Caco-2 (cell line): Measurements from ENCODE around the gene NPLOC4. TPM values are rescaled to one million over a fixed set of nuclear protein-coding genes. Genes with fewer than 3 reads are reported as not detected.

Source experiments
- BruUV-seq: library from RNA; stranded (reverse); fragments of 400-500 nt; replicated peaks from 2 replicates; lab custom pipeline; 2021; lab: Mats Ljungman, UMichigan
- CTCF ChIA-PET: fragments of 300-600 bp; sonication (Branson Sonifier 250); formaldehyde crosslinking; loops from one replicate; lab custom pipeline; 2022; ENCODE audit warnings: antibody characterized with exemption; lab: Charles Lee
- POLR2A ChIA-PET: fragments of 300-600 bp; sonication (Branson Sonifier 250); formaldehyde crosslinking; loops from one replicate; lab custom pipeline; 2022; ENCODE audit warnings: antibody characterized with exemption; lab: Charles Lee
- DNase-seq, 2 experiments: peaks; one replicate each; pipeline versions ENCODE4 v3.0.0 to v3.0.0-alpha.2; 2020 to 2022
- H3K27me3 ChIP-seq: replicated peaks from 2 replicates; pipeline ENCODE4 v1.6.0; 2011; ENCODE audit warnings: low read length; ENCODE audit not compliant: control insufficient read depth, insufficient read depth
- H3K36me3 ChIP-seq: 2 replicates; pipeline ENCODE4 v1.5.1; 2011; ENCODE audit warnings: low read length; ENCODE audit not compliant: control insufficient read depth, insufficient read depth
- H3K4me1 ChIP-seq: fragments of 250-450 bp; sonication (Bioruptor Pico); 2 replicates; pipeline ENCODE4 v1.5.1; 2020; ENCODE audit warnings: mild to moderate bottlenecking
- H3K4me3 ChIP-seq: 2 replicates; pipeline ENCODE4 v1.5.1; 2011; ENCODE audit warnings: low read depth, mild to moderate bottlenecking, control low read depth, low read length
- H3K9me3 ChIP-seq: fragments of 250-450 bp; sonication (Bioruptor Pico); 2 replicates; pipeline ENCODE4 v1.5.1; 2020; ENCODE audit warnings: mild to moderate bottlenecking, moderate library complexity
- H3K27ac Mint-ChIP-seq: one replicate; pipeline ENCODE4 v1.8.0; 2022; ENCODE audit warnings: mixed read lengths; ENCODE audit not compliant: unreplicated experiment
- H3K27me3 Mint-ChIP-seq: one replicate; pipeline ENCODE4 v1.8.0; 2022; ENCODE audit warnings: mixed read lengths; ENCODE audit not compliant: insufficient read depth, unreplicated experiment
- H3K36me3 Mint-ChIP-seq: one replicate; pipeline ENCODE4 v1.8.0; 2022; ENCODE audit warnings: mild to moderate bottlenecking, mixed read lengths; ENCODE audit not compliant: insufficient read depth, unreplicated experiment
- H3K4me1 Mint-ChIP-seq: one replicate; pipeline ENCODE4 v1.8.0; 2022; ENCODE audit warnings: low read depth, mixed read lengths; ENCODE audit not compliant: unreplicated experiment
- H3K4me3 Mint-ChIP-seq: one replicate; pipeline ENCODE4 v1.8.0; 2022; ENCODE audit warnings: mild to moderate bottlenecking, moderate library complexity, mixed read lengths; ENCODE audit not compliant: unreplicated experiment
- H3K9me3 Mint-ChIP-seq: one replicate; pipeline ENCODE4 v1.8.0; 2022; ENCODE audit warnings: mixed read lengths; ENCODE audit not compliant: unreplicated experiment
- intact Hi-C: fragments of 100-400 bp; cut with micrococcal nuclease; formaldehyde crosslinking; loops from one replicate; pipeline ENCODE4 v1.10.0; 2022; ENCODE audit not compliant: unreplicated experiment
- total RNA-seq: library from RNA; stranded (reverse); gene quantifications from 2 replicates; pipeline ENCODE4 v1.2.3, GENCODE V29; 2022
- TF ChIP-seq, protein P1 (sequence below), 2 experiments: fragments of 200-600 bp in 1 of 2; IDR thresholded peaks; 1 replicate in 1 of 2; 2 replicates in 1 of 2; pipeline versions ENCODE4 v1.5.1 to v1.8.0; 2011 to 2022; ENCODE audit warnings: antibody characterized with exemption in 1 of 2, control low read depth in 1 of 2, inconsistent platforms in 1 of 2, low read depth in 1 of 2, low read length in 1 of 2, mild to moderate bottlenecking in 1 of 2, moderate library complexity in 1 of 2; ENCODE audit not compliant: insufficient read depth in 1 of 2, severe bottlenecking in 1 of 2, unreplicated experiment in 1 of 2

NPLOC4 gene
- total RNA-seq, 1 experiment from 2014 or later, result 139 TPM

DNA sequence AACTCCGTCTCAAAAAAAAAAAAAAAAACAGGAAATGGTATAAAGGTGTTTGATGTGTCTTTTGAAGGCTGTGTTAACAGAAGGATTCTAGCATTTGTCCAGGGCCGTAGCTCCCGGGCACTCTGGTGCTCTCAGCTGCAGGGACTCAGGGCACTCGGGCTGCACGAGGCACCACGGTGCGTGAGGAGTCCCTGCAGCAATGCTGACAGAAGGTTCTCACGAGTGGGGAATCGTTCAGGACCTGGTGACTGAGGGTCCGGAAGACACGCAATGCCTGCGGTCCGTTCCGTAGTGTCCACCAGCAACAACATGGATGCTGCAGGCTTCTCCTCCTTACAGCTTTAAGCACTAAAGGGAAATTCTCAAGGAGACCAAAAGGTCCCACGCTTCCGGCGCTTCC, 72.1 kb downstream of the NPLOC4 start:
- no TSS peak for BruUV-seq
- no peaks in the 10 kb centered on the region for H3K4me1 Mint-ChIP-seq
- H3K27me3 Mint-ChIP-seq, result no peaks in the 10 kb centered on the region
- DNase-seq, result no peak
- Histone ChIP-seq H3K4me1 (no peaks in the 10 kb centered on the region), H3K36me3 (peaks cover 3% of the 10 kb centered on the region), H3K4me3 (no peak overlapping the region), H3K27me3 (no peaks in the 10 kb centered on the region), H3K9me3 (no peaks in the 10 kb centered on the region)
- no peaks in the 10 kb centered on the region for H3K9me3 Mint-ChIP-seq
- POLR2A ChIA-PET, result no interaction called here
- H3K4me3 Mint-ChIP-seq, result no peak overlapping the region
- CTCF ChIA-PET, result interaction anchor here (0.8 kb wide), 1 partner anchor 310 kb away, joined by 3 read pairs; no protein-coding TSS in a partner anchor
- intact Hi-C loops, result no loop called here
- TF ChIP-seq, protein P1, sequence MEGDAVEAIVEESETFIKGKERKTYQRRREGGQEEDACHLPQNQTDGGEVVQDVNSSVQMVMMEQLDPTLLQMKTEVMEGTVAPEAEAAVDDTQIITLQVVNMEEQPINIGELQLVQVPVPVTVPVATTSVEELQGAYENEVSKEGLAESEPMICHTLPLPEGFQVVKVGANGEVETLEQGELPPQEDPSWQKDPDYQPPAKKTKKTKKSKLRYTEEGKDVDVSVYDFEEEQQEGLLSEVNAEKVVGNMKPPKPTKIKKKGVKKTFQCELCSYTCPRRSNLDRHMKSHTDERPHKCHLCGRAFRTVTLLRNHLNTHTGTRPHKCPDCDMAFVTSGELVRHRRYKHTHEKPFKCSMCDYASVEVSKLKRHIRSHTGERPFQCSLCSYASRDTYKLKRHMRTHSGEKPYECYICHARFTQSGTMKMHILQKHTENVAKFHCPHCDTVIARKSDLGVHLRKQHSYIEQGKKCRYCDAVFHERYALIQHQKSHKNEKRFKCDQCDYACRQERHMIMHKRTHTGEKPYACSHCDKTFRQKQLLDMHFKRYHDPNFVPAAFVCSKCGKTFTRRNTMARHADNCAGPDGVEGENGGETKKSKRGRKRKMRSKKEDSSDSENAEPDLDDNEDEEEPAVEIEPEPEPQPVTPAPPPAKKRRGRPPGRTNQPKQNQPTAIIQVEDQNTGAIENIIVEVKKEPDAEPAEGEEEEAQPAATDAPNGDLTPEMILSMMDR (IDR thresholded peaks at IDR 0.05; ENCODE audit: insufficient read depth in 1 of 2, low read depth in 1 of 2, low read length in 1 of 2, severe bottlenecking in 1 of 2, unreplicated experiment in 1 of 2), result no peak
- no peak overlapping the region for H3K27ac Mint-ChIP-seq
- peaks cover 94% of the 10 kb centered on the region for H3K36me3 Mint-ChIP-seq

DNA sequence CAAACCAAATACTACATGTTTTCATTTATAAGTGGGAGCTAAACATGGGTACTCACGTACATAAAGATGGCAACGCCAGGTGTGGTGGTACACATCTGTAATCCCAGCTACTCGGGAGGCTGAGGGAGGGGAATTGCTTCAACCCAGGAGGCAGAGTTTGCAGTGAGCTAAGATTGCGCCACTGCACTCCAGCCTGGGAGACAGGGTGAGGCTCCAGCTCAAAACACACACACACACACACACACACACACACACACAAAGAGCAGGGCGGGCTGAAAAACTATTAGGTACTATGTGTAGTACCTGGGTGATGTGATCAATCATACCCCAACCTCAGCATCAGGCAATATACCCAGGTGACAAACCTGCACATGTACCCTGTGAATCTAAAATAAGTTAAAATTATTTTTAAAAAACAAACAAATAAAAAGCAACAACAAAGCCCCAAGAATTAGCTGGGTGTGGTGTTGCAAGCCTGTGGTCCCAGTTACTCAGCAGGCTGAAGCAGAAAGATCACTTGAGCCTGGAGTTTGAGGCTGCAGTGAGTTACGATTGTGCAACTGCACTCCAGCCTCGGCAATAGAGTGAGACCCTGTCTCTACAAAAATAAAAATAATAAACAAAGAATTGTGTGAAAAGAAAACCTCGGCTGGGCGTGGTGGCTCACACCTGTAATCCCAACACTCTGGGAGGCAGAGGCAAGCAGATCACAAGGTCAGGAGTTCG, 72.9 kb downstream of the NPLOC4 start:
- no peaks in the 10 kb centered on the region for H3K9me3 Mint-ChIP-seq
- Histone ChIP-seq H3K4me3 (no peak overlapping the region), H3K27me3 (no peaks in the 10 kb centered on the region), H3K36me3 (peaks cover 3% of the 10 kb centered on the region), H3K4me1 (no peaks in the 10 kb centered on the region), H3K9me3 (no peaks in the 10 kb centered on the region)
- H3K4me3 Mint-ChIP-seq, result no peak overlapping the region
- no peaks in the 10 kb centered on the region for H3K4me1 Mint-ChIP-seq
- H3K36me3 Mint-ChIP-seq, result peaks cover 90% of the 10 kb centered on the region
- ChIA-PET POLR2A (no interaction called here), CTCF (interaction anchor here (0.6 to 0.8 kb wide), 2 partner anchors 87 to 309 kb away, joined by 3 to 4 read pairs; no protein-coding TSS in a partner anchor)
- DNase-seq, result no peak
- BruUV-seq, result no TSS peak
- TF ChIP-seq, protein P1 (IDR thresholded peaks at IDR 0.05; ENCODE audit: insufficient read depth in 1 of 2, low read depth in 1 of 2, low read length in 1 of 2, severe bottlenecking in 1 of 2, unreplicated experiment in 1 of 2), result no peak
- H3K27me3 Mint-ChIP-seq, result no peaks in the 10 kb centered on the region
- intact Hi-C loops, result no loop called here
- no peak overlapping the region for H3K27ac Mint-ChIP-seq

DNA sequence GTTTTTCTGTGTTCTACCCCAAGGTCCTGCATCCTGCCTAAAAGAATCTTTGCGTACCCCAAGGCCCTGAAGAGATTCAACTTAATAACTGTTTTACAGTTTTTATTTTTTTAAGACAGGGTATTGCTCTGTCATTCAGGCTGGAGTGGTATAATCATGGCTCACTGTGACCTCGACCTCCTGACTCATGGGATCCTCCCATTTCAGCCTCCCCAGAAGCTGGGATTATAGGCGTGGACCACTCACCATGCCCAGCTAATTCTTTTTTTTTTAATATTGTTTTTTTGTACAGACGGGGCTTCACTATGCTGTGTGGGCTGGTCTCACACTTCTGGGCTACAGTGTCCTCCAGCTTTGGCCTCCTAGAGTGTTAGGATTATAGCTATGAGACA, 75.4 kb downstream of the NPLOC4 start:
- intact Hi-C loops, result no loop called here
- peaks cover 8% of the 10 kb centered on the region for H3K4me1 ChIP-seq
- H3K36me3 ChIP-seq, result peaks cover 3% of the 10 kb centered on the region
- Mint-ChIP-seq H3K27me3 (no peaks in the 10 kb centered on the region), H3K4me1 (peaks cover 6% of the 10 kb centered on the region), H3K27ac (no peak overlapping the region), H3K4me3 (no peak overlapping the region), H3K36me3 (peaks cover 90% of the 10 kb centered on the region), H3K9me3 (no peaks in the 10 kb centered on the region)
- BruUV-seq, result no TSS peak
- no peaks in the 10 kb centered on the region for H3K27me3 ChIP-seq
- CTCF ChIA-PET, result no interaction called here
- DNase-seq, result no peak
- H3K9me3 ChIP-seq, result no peaks in the 10 kb centered on the region
- TF ChIP-seq, protein P1 (IDR thresholded peaks at IDR 0.05; ENCODE audit: insufficient read depth in 1 of 2, low read depth in 1 of 2, low read length in 1 of 2, severe bottlenecking in 1 of 2, unreplicated experiment in 1 of 2), result no peak
- POLR2A ChIA-PET, result no interaction called here
- no peak overlapping the region for H3K4me3 ChIP-seq
